HUES6 (cell line): ENCODE measurements around the gene ORAI2.
"Not testable (repeated sequence)": the region's sequence is repeated elsewhere in the genome, so short reads cannot be mapped to it uniquely, and the experiment has no call there.

Experiments used
- H3K27ac ChIP-seq: 2 replicates; pipeline ENCODE4 v1.7.0; 2013; ENCODE audit warnings: low read depth, mild to moderate bottlenecking, low read length, inconsistent platforms
- H3K27me3 ChIP-seq: 2 replicates; pipeline ENCODE4 v1.6.1; 2013; ENCODE audit warnings: low read length; ENCODE audit not compliant: control insufficient read depth, insufficient read depth
- H3K36me3 ChIP-seq: 2 replicates; pipeline ENCODE4 v1.6.1; 2013; ENCODE audit warnings: low read length; ENCODE audit not compliant: control insufficient read depth, insufficient read depth
- H3K4me1 ChIP-seq: 2 replicates; pipeline ENCODE4 v1.6.1; 2013; ENCODE audit warnings: low read length; ENCODE audit not compliant: control insufficient read depth, insufficient read depth
- H3K4me3 ChIP-seq: 2 replicates; pipeline ENCODE4 v1.5.1; 2013; ENCODE audit warnings: low read depth, low read length
- H3K9ac ChIP-seq: one replicate; pipeline ENCODE4 v1.6.1; 2013; ENCODE audit warnings: mild to moderate bottlenecking, low read length
- H3K9me3 ChIP-seq: 2 replicates; pipeline ENCODE4 v1.6.1; 2013; ENCODE audit warnings: low read depth, low read length; ENCODE audit not compliant: control insufficient read depth, insufficient read depth

ORAI2 gene

DNA sequence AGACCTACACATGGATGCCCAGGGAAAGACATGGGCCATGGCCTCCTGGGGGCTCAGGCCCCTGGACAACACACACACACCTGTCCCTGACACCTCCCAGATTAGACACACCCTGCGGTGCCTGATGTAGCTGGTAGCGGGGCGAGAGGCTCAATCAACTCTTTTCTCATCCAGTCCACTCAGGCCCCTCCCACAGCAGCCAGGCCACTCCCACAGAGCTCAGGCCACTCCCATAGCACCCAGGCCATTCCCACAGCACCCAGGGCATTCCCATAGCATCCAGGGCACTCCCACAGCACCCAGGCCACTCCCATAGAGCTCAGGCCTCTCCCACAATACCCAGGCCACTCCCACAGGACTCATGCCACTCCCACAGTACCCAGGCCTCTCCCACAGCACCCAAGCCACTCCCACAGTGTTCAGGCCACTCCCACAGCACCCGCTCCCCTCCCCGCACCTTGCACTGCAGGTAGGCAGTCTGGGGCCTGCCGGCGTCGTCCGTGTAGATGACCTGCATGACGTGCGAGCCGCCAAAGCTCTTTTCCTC is 57.2 kb downstream of the ORAI2 start:
- not testable (repeated sequence) for H3K36me3 ChIP-seq, H3K4me1 ChIP-seq, H3K9me3 ChIP-seq, H3K4me3 ChIP-seq, H3K27ac ChIP-seq, H3K27me3 ChIP-seq, H3K9ac ChIP-seq

DNA sequence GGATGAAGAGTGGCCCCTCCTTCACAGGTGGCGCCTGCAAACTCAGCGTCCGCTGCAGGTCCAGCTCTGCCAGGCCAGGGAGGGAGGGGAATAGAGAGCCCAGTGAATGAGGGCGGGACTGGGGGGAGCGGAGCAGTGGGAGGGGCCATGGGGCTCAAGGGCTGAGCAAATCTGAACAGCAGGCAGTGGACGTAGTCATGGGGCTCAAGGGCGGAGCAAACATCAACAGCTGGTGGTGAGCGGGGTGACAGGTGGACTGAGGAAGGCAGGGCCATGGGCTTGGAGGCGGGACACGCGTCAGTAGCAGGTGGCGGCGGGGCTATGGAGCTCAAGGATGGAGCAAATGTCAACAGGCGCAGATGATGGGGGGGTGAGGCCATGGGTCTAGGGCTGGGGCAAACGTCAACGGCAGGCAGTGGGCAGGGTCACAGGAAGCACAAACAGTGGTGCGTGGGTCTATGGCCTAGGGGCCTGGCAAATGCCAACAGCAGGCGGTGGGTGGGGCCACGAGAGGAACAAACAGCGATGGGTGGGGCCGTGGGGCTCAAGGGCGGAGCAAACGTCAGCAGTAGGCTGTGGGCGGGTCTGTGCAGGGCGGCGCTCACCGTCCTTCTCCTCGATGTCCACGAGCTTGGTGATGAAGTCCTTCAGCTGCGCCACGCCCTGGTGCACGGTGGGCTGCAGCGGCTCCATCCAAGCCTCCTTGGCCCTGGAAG is 60.0 kb downstream of the ORAI2 start:
- H3K4me3 ChIP-seq, H3K36me3 ChIP-seq, H3K9me3 ChIP-seq, H3K27me3 ChIP-seq, H3K9ac ChIP-seq, H3K4me1 ChIP-seq, H3K27ac ChIP-seq: not testable (repeated sequence)

DNA sequence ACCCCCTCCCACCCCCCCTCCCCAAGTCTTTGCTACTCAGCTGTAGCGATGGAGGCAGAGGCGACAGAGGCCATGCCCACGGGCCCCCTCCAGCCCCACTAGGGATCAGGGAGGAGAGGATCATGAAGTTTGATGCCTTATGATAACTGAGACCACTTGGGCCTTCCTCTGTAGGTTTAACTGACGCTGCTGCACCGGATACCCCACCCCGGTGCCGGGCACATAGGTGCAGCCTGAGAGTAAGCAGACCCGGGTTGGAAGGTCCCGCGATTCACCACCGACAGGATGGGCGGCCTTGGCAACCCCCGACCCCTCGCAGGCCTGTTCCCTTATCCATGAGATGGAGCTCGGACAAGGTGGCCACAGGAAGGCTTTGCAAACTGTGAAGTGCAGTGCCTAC is 60.7 kb downstream of the ORAI2 start:
- not testable (repeated sequence) for H3K4me3 ChIP-seq, H3K27ac ChIP-seq, H3K9me3 ChIP-seq, H3K9ac ChIP-seq, H3K27me3 ChIP-seq, H3K4me1 ChIP-seq, H3K36me3 ChIP-seq

- H3K4me1 ChIP-seq, H3K9ac ChIP-seq, H3K36me3 ChIP-seq, H3K9me3 ChIP-seq, H3K27me3 ChIP-seq, H3K4me3 ChIP-seq, H3K27ac ChIP-seq: not testable (repeated sequence)
Observed at GRCh38 chr7:102494473-102495149, 61.2 kb downstream of the ORAI2 start.

GRCh38 chr7:102496861-102497260 is 63.5 kb downstream of the ORAI2 start:
- not testable (repeated sequence) for H3K27me3 ChIP-seq, H3K36me3 ChIP-seq, H3K4me1 ChIP-seq, H3K4me3 ChIP-seq, H3K27ac ChIP-seq, H3K9me3 ChIP-seq, H3K9ac ChIP-seq

GRCh38 chr7:102497308-102497707 is 63.9 kb downstream of the ORAI2 start:
- not testable (repeated sequence) for H3K4me1 ChIP-seq

DNA sequence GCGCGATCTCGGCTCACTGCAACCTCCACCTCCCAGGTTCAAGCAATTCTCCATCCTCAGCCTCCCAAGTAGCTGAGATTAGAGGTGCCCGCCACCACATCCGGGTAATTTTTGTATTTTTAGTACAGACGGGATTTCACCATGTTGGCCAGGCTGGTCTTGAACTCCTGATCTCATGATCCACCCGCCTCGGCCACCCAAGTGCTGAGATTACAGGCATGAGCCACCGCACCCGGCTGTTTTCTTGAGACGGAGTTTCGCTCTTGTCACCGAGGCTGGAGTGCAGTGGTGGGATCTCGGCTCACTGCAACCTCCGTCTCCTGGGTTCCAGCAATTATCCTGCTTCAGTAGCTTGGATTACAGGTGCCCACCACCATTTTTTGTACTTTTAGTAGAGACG is 64.9 kb downstream of the ORAI2 start:
- H3K4me3 ChIP-seq, H3K9me3 ChIP-seq, H3K27me3 ChIP-seq, H3K36me3 ChIP-seq, H3K4me1 ChIP-seq, H3K27ac ChIP-seq, H3K9ac ChIP-seq: not testable (repeated sequence)

More at GRCh38 chr7:102497308-102497707, 63.9 kb downstream of the ORAI2 start:
- not testable (repeated sequence) for H3K36me3 ChIP-seq, H3K27ac ChIP-seq, H3K4me3 ChIP-seq, H3K9ac ChIP-seq, H3K27me3 ChIP-seq, H3K9me3 ChIP-seq

- not testable (repeated sequence) for H3K4me1 ChIP-seq, H3K36me3 ChIP-seq, H3K4me3 ChIP-seq, H3K9me3 ChIP-seq, H3K9ac ChIP-seq, H3K27ac ChIP-seq, H3K27me3 ChIP-seq
Observed at GRCh38 chr7:102503141-102503540, 69.8 kb downstream of the ORAI2 start.

- not testable (repeated sequence) for H3K4me3 ChIP-seq, H3K27me3 ChIP-seq, H3K36me3 ChIP-seq, H3K9me3 ChIP-seq, H3K4me1 ChIP-seq, H3K27ac ChIP-seq, H3K9ac ChIP-seq
Observed at GRCh38 chr7:102505298-102506185, 72.2 kb downstream of the ORAI2 start.
